Heart left ventricle (tissue), 13 donors: ENCODE results near the gene DMXL2.

Source experiments
- CTCF ChIP-seq, 12 donors: fragments of 200-600 bp; sonication (generic) in 4 of 12; IDR thresholded peaks; one replicate each; pipeline versions ENCODE4 v1.5.0 to v1.8.0; 2018 to 2022; ENCODE audit warnings: antibody characterized with exemption in 12 of 12, mild to moderate bottlenecking in 5 of 12
- POLR2A ChIP-seq, 2 donors: fragments of 450-650 bp; IDR thresholded peaks; one replicate each; pipeline ENCODE4 v1.6.1; 2017; ENCODE audit warnings: antibody characterized with exemption in 2 of 2, mild to moderate bottlenecking in 2 of 2, moderate library complexity in 2 of 2
- donor health status: ischemic (EF 13 %, LVEDD 7.1; RV severe dilation, severe dysfunction).
- donor health status: DM: no; HTN: yes; CAD: no.
- donor health status: DM: no; HTN: no; CAD: no.
- donor health status: ischemic (EF 25% LVEDD 6.9; RV normal size, moderate dysfunction).
- donor health status: ischemic (EF 25% LVEDD 5.7; RV mildly dilated, moderate dysfunction).
- donor health status: ischemic (EF 35%, LVEDD 5.7; RV mildly dilated, moderate dysfunction).
- donor health status: nonischemic (EF 11% LVEDD 7.7; RV severe dilation, severe dysfunction).
- donor health status: DM: yes; HTN: yes; CAD: no.
- donor health status: PGD.
- donor health status: ischemic (EF 29% LVEDD 5.4; RV normal size, mild dysfunction).
- donor health status: nonischemic (EF 23%, LVEDD 6.1; RV moderate dilation, normal function).

GRCh38 chr15:51398626-51399025, 223.9 kb downstream of the DMXL2 start:
- TF ChIP-seq POLR2A (IDR thresholded peaks at IDR 0.05) (no peak), CTCF (IDR thresholded peaks at IDR 0.05) (no peak)
